Pancreas (tissue), 10 donors: ENCODE results near the gene KCNC1. TPM values are rescaled to one million over a fixed set of nuclear protein-coding genes. Genes with fewer than 3 reads are reported as not detected.
A peak's percentile ranks its signal among the peaks of the same experiment; 100 is the strongest.

Experiments used
- ATAC-seq, 4 donors: fragments of 200-7000 bp; cut with Tn5 transposase; one replicate each; pipeline versions ENCODE4 v1.8.0 to v1.9.1; 2020; ENCODE audit warnings: mild to moderate bottlenecking in 4 of 4, moderate library complexity in 4 of 4
- DNase-seq, 6 donors: peaks; one replicate each; pipeline ENCODE4 v3.0.0-alpha.2; 2020
- FAIRE-seq: peaks from 2 replicates; lab custom pipeline; 2012; peaks lifted over from hg19 to GRCh38; lab: Jason Lieb, UNC
- H3K27ac ChIP-seq, 4 donors: fragments of 200-600 bp; sonication (generic); 1 replicate in 3 of 4; 2 replicates in 1 of 4; pipeline versions ENCODE4 v1.5.0 to v1.8.0; 2020
- H3K27me3 ChIP-seq, 4 donors: fragments of 200-600 bp; one replicate each; pipeline ENCODE4 v1.8.0; 2021
- H3K36me3 ChIP-seq, 3 donors: fragments of 200-600 bp; sonication (generic) in 1 of 3; one replicate each; pipeline versions ENCODE4 v1.5.0 to v1.8.0; 2020 to 2021
- H3K4me1 ChIP-seq, 3 donors: fragments of 200-600 bp; one replicate each; pipeline ENCODE4 v1.8.0; 2021
- H3K4me3 ChIP-seq, 4 donors: fragments of 200-600 bp; sonication (generic) in 2 of 4; one replicate each; pipeline versions ENCODE4 v1.5.0 to v1.8.0; 2020 to 2021
- H3K9me3 ChIP-seq, 4 donors: fragments of 200-600 bp; one replicate each; pipeline ENCODE4 v1.8.0; 2021
- CTCF ChIP-seq, 4 donors: fragments of 200-600 bp; sonication (generic) in 3 of 4; IDR thresholded peaks; one replicate each; pipeline versions ENCODE4 v1.5.0 to v1.8.0; 2021; ENCODE audit warnings: antibody characterized with exemption in 4 of 4
- WGBS, 2 donors: extraction: QIAGEN DNeasy Blood & Tissue Kit; methylation state at CpG; one replicate each; pipeline ENCODE4 v1.1.7; 2013; 5-methylcytosine and 5-hydroxymethylcytosine counted together
- intact Hi-C, 3 donors: fragments of 100-400 bp; cut with DNase I; formaldehyde crosslinking; loops; one replicate each; pipeline versions ENCODE4 v1.11.1 to v1.14.2; 2022
- polyA plus RNA-seq, 2 donors: library from polyadenylated mRNA; stranded (reverse); fragments of 200-250 nt; gene quantifications; one replicate each; pipeline ENCODE4 v1.2.3, GENCODE V29; 2013
- total RNA-seq, 6 donors: library from RNA; stranded (reverse); fragmentation: NEBNext Ultra II Directional in 4 of 6; extraction: Animal tissue kit (Norgen Biotek cat#: 25700) in 4 of 6; gene quantifications; one replicate each; pipeline versions ENCODE4 v1.2.1 to v1.2.4, GENCODE V29; 2021 to 2023
- donor health status: healthy with polysubstance abuse.
- donor health status: DM: no; HTN: no; CAD: no; lungs with moderate emphysema.
- donor health status: DM: no; HTN: no; CAD: no.
- donor health status: control.
- donor health status: control.
- donor health status: Bipolar disorder and iron deficiency.
- donor health status: DM: yes; HTN: yes; CAD: no.
- donor health status: DM: no; HTN: no; CAD: no.
- donor health status: DM: no; HTN: no; CAD: no.
- donor health status: DM: yes; HTN: yes; CAD: no.

The KCNC1 gene
- total and polyA plus RNA-seq, 8 donors, result 0.05 to 0.82 (median 0.37) TPM

DNA sequence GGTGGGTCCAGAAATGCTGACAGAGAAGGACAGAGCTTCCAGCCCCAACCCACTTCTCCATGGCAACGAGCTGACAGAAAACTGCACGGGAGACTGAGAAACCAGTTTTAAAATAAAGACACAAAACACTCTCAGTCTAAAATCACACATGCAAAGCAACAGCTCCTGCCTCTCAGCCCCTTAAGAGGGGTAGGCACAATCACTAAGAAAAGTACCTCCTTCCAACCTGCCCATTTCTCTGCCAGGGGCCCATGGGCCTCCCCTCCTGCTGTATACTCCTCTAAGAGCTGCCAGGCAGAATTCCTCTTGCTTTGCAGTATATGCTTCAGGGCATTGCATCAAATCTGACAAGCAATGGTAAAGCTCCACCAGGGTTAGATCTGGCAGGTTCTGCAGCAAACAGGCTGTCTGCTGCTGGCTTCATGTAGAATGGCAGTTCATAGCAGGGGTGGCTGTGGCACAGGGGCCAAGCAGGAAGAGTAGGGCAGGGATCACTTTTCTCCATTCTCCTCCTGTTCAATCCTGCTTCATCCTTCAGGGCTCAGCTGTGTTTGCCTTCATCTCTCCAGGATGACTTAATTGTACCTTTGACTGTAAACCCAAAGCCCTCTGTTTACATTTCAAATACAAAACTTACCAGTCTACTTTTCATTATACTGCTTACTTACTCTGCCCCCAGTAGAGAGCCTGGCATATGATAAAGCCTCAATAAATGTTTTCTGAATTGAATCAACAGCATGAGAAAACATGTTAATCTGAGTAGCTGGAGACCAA is 77.7 kb downstream of the KCNC1 start:
- Histone ChIP-seq H3K4me1 (peaks cover 0 to 7% (median 4%) of the 10 kb centered on the region in 3 donors), H3K9me3 (no peaks in the 10 kb centered on the region), H3K36me3 (no peaks in the 10 kb centered on the region), H3K27me3 (no peaks in the 10 kb centered on the region), H3K4me3 (no peak overlapping the region), H3K27ac (peak overlapping the region in 2 of 4 donors; percentile 30 to 47)
- WGBS, 2 donors, result 53 to 57% methylated on average over 2 of the region's 2 CpGs
- ATAC-seq, result peak in 3 of 4 donors; percentile 37 to 44 (median 41)
- TF ChIP-seq CTCF (IDR thresholded peaks at IDR 0.05), result no peak
- no peak for DNase-seq
- intact Hi-C loops, result no loop called here
- no peak for FAIRE-seq

GRCh38 chr11:17812865-17813187 is 78.2 kb downstream of the KCNC1 start:
- no peaks in the 10 kb centered on the region for H3K36me3 ChIP-seq
- ATAC-seq (peak in 1 of 4 donors; percentile 16), FAIRE-seq (no peak), DNase-seq (no peak)
- no peaks in the 10 kb centered on the region for H3K9me3 ChIP-seq
- H3K4me1 ChIP-seq, result peaks cover 0 to 7% (median 4%) of the 10 kb centered on the region in 3 donors
- intact Hi-C loops, result no loop called here
- TF ChIP-seq CTCF (IDR thresholded peaks at IDR 0.05), result no peak
- 64 to 66% methylated on average over 4 of the region's 4 CpGs for WGBS, 2 donors
- H3K27me3 ChIP-seq, result no peaks in the 10 kb centered on the region
- H3K27ac ChIP-seq, result peak overlapping the region in 2 of 4 donors; percentile 18 to 47
- no peak overlapping the region for H3K4me3 ChIP-seq

- Histone ChIP-seq H3K36me3 (no peaks in the 10 kb centered on the region), H3K4me3 (no peak overlapping the region), H3K27ac (peak overlapping the region in 2 of 4 donors; percentile 19 to 47), H3K9me3 (no peaks in the 10 kb centered on the region), H3K4me1 (peaks cover 0 to 7% (median 4%) of the 10 kb centered on the region in 3 donors), H3K27me3 (no peaks in the 10 kb centered on the region)
- TF ChIP-seq CTCF (IDR thresholded peaks at IDR 0.05), result no peak
- FAIRE-seq (no peak), ATAC-seq (peak in 3 of 4 donors; percentile 57 to 87 (median 69)), DNase-seq (no peak)
- 62 to 76% methylated on average over 2 of the region's 2 CpGs for WGBS, 2 donors
- intact Hi-C loops, result no loop called here
Observed at GRCh38 chr11:17813391-17814059, 78.9 kb downstream of the KCNC1 start.

GRCh38 chr11:17814546-17814945 is 80.0 kb downstream of the KCNC1 start:
- no peak for TF ChIP-seq CTCF (IDR thresholded peaks at IDR 0.05)
- Histone ChIP-seq H3K4me3 (no peak overlapping the region), H3K36me3 (no peaks in the 10 kb centered on the region), H3K4me1 (peaks cover 0 to 7% (median 4%) of the 10 kb centered on the region in 3 donors), H3K27ac (no peak overlapping the region), H3K9me3 (no peaks in the 10 kb centered on the region), H3K27me3 (no peaks in the 10 kb centered on the region)
- ATAC-seq (no peak), DNase-seq (no peak), FAIRE-seq (no peak)
- 99 to 100% methylated on average over 1 of the region's 1 CpG for WGBS, 2 donors
- intact Hi-C loops, result no loop called here
